ENCODE data around the gene MAN2A1. TPM values are rescaled to one million over a fixed set of nuclear protein-coding genes. Genes with fewer than 3 reads are reported as not detected.
A peak's percentile ranks its signal among the peaks of the same experiment; 100 is the strongest.

Gene MAN2A1
- total and polyA plus RNA-seq, 2 experiments from 2014 or later = 20.8 to 54.6 TPM

GRCh38 chr5:109678447-109678846 lies 11.3 kb upstream of the MAN2A1 start:
- no peaks in the 10 kb centered on the region for H3F3A ChIP-seq (ENCODE audit: insufficient read depth)
- H2AFZ ChIP-seq = no peak overlapping the region
- H3K9me2 ChIP-seq (ENCODE audit: insufficient read depth) = no peaks in the 10 kb centered on the region
- no peak overlapping the region for H3K4me3 ChIP-seq
- H3K27me3 ChIP-seq (replicated peaks; ENCODE audit: insufficient read depth) = 0 out of 2 replicates have a peak, but pooled peaks cover 17% of the 10 kb centered on the region
- H3K9me3 ChIP-seq (ENCODE audit: low read depth) = no peaks in the 10 kb centered on the region
- no peaks in the 10 kb centered on the region for H3K4me1 ChIP-seq (ENCODE audit: insufficient read depth)
- no peak for TF ChIP-seq EZH2 (IDR thresholded peaks at IDR 0.05; ENCODE audit: insufficient read depth, poor library complexity, severe bottlenecking)
- TF ChIP-seq EZH2phosphoT487 (IDR thresholded peaks at IDR 0.05; ENCODE audit: insufficient read depth, low read depth) = no peak
- H4K20me1 ChIP-seq (ENCODE audit: insufficient read depth) = no peaks in the 10 kb centered on the region
- 66 to 75% methylated on average over 3 of the region's 3 CpGs for WGBS, 2 experiments (ENCODE audit: low coverage in 1 of 2, low lambda C conversion rate in 2 of 2, missing lambda C conversion rate in 2 of 2)
- no peaks in the 10 kb centered on the region for H3K79me2 ChIP-seq (ENCODE audit: insufficient read depth)
- H3K36me3 ChIP-seq (ENCODE audit: low read depth) = no peaks in the 10 kb centered on the region
- no peak overlapping the region for H3K4me2 ChIP-seq (ENCODE audit: unreplicated experiment)
- in situ Hi-C loops (cut with MboI) = no loop called here
- no peak for DNase-seq
- H3K9ac ChIP-seq = no peak overlapping the region
- no peak overlapping the region for H3K27ac ChIP-seq

GRCh38 chr5:109681763-109682162 lies 8.0 kb upstream of the MAN2A1 start:
- H3K27ac ChIP-seq = no peak overlapping the region
- H3K9ac ChIP-seq = no peak overlapping the region
- no peaks in the 10 kb centered on the region for H3K27me3 ChIP-seq (replicated peaks; ENCODE audit: insufficient read depth)
- H4K20me1 ChIP-seq (ENCODE audit: insufficient read depth) = no peaks in the 10 kb centered on the region
- in situ Hi-C loops (cut with MboI) = no loop called here
- H3K36me3 ChIP-seq (ENCODE audit: low read depth) = no peaks in the 10 kb centered on the region
- TF ChIP-seq EZH2 (IDR thresholded peaks at IDR 0.05; ENCODE audit: insufficient read depth, poor library complexity, severe bottlenecking) = no peak
- no peak for TF ChIP-seq EZH2phosphoT487 (IDR thresholded peaks at IDR 0.05; ENCODE audit: insufficient read depth, low read depth)
- H3K4me1 ChIP-seq (ENCODE audit: insufficient read depth) = no peaks in the 10 kb centered on the region
- DNase-seq = no peak
- WGBS, 2 experiments (ENCODE audit: low coverage in 1 of 2, low lambda C conversion rate in 2 of 2, missing lambda C conversion rate in 2 of 2) = 89 to 93% methylated on average over 3 of the region's 3 CpGs
- H2AFZ ChIP-seq = no peak overlapping the region
- no peaks in the 10 kb centered on the region for H3K9me3 ChIP-seq (ENCODE audit: low read depth)
- no peaks in the 10 kb centered on the region for H3K79me2 ChIP-seq (ENCODE audit: insufficient read depth)
- no peaks in the 10 kb centered on the region for H3K9me2 ChIP-seq (ENCODE audit: insufficient read depth)
- no peaks in the 10 kb centered on the region for H3F3A ChIP-seq (ENCODE audit: insufficient read depth)
- no peak overlapping the region for H3K4me2 ChIP-seq (ENCODE audit: unreplicated experiment)
- no peak overlapping the region for H3K4me3 ChIP-seq

- H3K9ac ChIP-seq = no peak overlapping the region
- no peaks in the 10 kb centered on the region for H3K9me2 ChIP-seq (ENCODE audit: insufficient read depth)
- no peaks in the 10 kb centered on the region for H3K9me3 ChIP-seq (ENCODE audit: low read depth)
- 75 to 83% methylated on average over 2 of the region's 2 CpGs for WGBS, 2 experiments (ENCODE audit: low coverage in 1 of 2, low lambda C conversion rate in 2 of 2, missing lambda C conversion rate in 2 of 2)
- no peak for TF ChIP-seq EZH2phosphoT487 (IDR thresholded peaks at IDR 0.05; ENCODE audit: insufficient read depth, low read depth)
- no peak for TF ChIP-seq EZH2 (IDR thresholded peaks at IDR 0.05; ENCODE audit: insufficient read depth, poor library complexity, severe bottlenecking)
- H3K79me2 ChIP-seq (ENCODE audit: insufficient read depth) = no peaks in the 10 kb centered on the region
- in situ Hi-C loops (cut with MboI) = no loop called here
- no peak overlapping the region for H2AFZ ChIP-seq
- no peaks in the 10 kb centered on the region for H3F3A ChIP-seq (ENCODE audit: insufficient read depth)
- H3K27me3 ChIP-seq (replicated peaks; ENCODE audit: insufficient read depth) = no peaks in the 10 kb centered on the region
- no peak overlapping the region for H3K27ac ChIP-seq
- H4K20me1 ChIP-seq (ENCODE audit: insufficient read depth) = no peaks in the 10 kb centered on the region
- no peaks in the 10 kb centered on the region for H3K4me1 ChIP-seq (ENCODE audit: insufficient read depth)
- no peak overlapping the region for H3K4me2 ChIP-seq (ENCODE audit: unreplicated experiment)
- H3K4me3 ChIP-seq = no peak overlapping the region
- H3K36me3 ChIP-seq (ENCODE audit: low read depth) = no peaks in the 10 kb centered on the region
- no peak for DNase-seq
These were observed 7.3 kb upstream of the MAN2A1 start for GRCh38 chr5:109682383-109682782.

GRCh38 chr5:109685916-109686315 lies 3.8 kb upstream of the MAN2A1 start:
- no peaks in the 10 kb centered on the region for H4K20me1 ChIP-seq (ENCODE audit: insufficient read depth)
- H3K4me1 ChIP-seq (ENCODE audit: insufficient read depth) = no peaks in the 10 kb centered on the region
- H3K4me2 ChIP-seq (ENCODE audit: unreplicated experiment) = no peak overlapping the region
- no peaks in the 10 kb centered on the region for H3K36me3 ChIP-seq (ENCODE audit: low read depth)
- no peaks in the 10 kb centered on the region for H3K9me2 ChIP-seq (ENCODE audit: insufficient read depth)
- H3K27me3 ChIP-seq (replicated peaks; ENCODE audit: insufficient read depth) = no peaks in the 10 kb centered on the region
- TF ChIP-seq EZH2phosphoT487 (IDR thresholded peaks at IDR 0.05; ENCODE audit: insufficient read depth, low read depth) = no peak
- no peak for TF ChIP-seq EZH2 (IDR thresholded peaks at IDR 0.05; ENCODE audit: insufficient read depth, poor library complexity, severe bottlenecking)
- peaks cover 7% of the 10 kb centered on the region for H3K79me2 ChIP-seq (ENCODE audit: insufficient read depth)
- WGBS, 2 experiments (ENCODE audit: low coverage in 1 of 2, low lambda C conversion rate in 2 of 2, missing lambda C conversion rate in 2 of 2) = 61 to 64% methylated on average over 4 of the region's 4 CpGs
- no peak overlapping the region for H3K27ac ChIP-seq
- H2AFZ ChIP-seq = no peak overlapping the region
- H3K4me3 ChIP-seq = no peak overlapping the region
- no peak for DNase-seq
- in situ Hi-C loops (cut with MboI) = no loop called here
- H3K9ac ChIP-seq = no peak overlapping the region
- 0 out of 2 replicates have a peak, but pooled peaks cover 4% of the 10 kb centered on the region for H3F3A ChIP-seq (ENCODE audit: insufficient read depth)
- H3K9me3 ChIP-seq (ENCODE audit: low read depth) = no peaks in the 10 kb centered on the region

GRCh38 chr5:109688630-109688969 lies 1.1 kb upstream of the MAN2A1 start:
- H3F3A ChIP-seq (ENCODE audit: insufficient read depth) = peaks cover 15% of the 10 kb centered on the region; the same call in 1 of the 2 replicates
- 1 to 5% methylated on average over 6 of the region's 6 CpGs for WGBS, 2 experiments (ENCODE audit: low coverage in 1 of 2, low lambda C conversion rate in 2 of 2, missing lambda C conversion rate in 2 of 2)
- peak overlapping the region; percentile 84 for H3K9ac ChIP-seq
- H3K36me3 ChIP-seq (ENCODE audit: low read depth) = no peaks in the 10 kb centered on the region
- H3K27ac ChIP-seq = peak overlapping the region; percentile 85
- H3K9me3 ChIP-seq (ENCODE audit: low read depth) = no peaks in the 10 kb centered on the region
- H3K4me2 ChIP-seq (ENCODE audit: unreplicated experiment) = peak overlapping the region; percentile 69
- in situ Hi-C loops (cut with MboI) = no loop called here
- H3K79me2 ChIP-seq (ENCODE audit: insufficient read depth) = peaks cover 34% of the 10 kb centered on the region
- H3K4me3 ChIP-seq = peak overlapping the region; percentile 91
- H2AFZ ChIP-seq = peak overlapping the region; percentile 95
- H3K27me3 ChIP-seq (replicated peaks; ENCODE audit: insufficient read depth) = no peaks in the 10 kb centered on the region
- TF ChIP-seq EZH2phosphoT487 (IDR thresholded peaks at IDR 0.05; ENCODE audit: insufficient read depth, low read depth) = no peak
- TF ChIP-seq EZH2 (IDR thresholded peaks at IDR 0.05; ENCODE audit: insufficient read depth, poor library complexity, severe bottlenecking) = no peak
- no peaks in the 10 kb centered on the region for H4K20me1 ChIP-seq (ENCODE audit: insufficient read depth)
- H3K4me1 ChIP-seq (ENCODE audit: insufficient read depth) = peaks cover 18% of the 10 kb centered on the region
- H3K9me2 ChIP-seq (ENCODE audit: insufficient read depth) = no peaks in the 10 kb centered on the region
- peak; percentile 65 for DNase-seq
